ENCODE results near the gene CCL8.
A peak's percentile ranks its signal among the peaks of the same experiment; 100 is the strongest.
"Not testable (repeated sequence)": the region's sequence is repeated elsewhere in the genome, so short reads cannot be mapped to it uniquely, and the experiment has no call there.

Gene CCL8

DNA sequence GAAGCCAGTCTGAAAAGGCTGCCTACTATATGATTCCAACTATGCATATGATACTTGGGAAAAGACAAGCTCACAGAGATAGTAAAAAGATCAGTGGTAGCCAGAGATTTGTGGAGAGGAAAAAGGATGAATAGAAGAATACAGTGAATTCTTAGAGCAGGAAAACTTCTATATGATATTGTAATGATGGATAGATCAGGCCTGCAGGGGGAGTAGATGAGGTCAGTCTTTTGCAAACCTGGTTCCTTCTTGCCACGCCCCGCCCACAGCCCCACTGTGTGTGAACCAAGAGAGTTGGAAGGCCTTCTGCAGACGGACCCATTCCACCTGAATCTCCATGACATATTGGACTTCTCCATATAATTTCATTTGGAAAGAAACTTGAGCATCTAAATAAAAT lies 761 bp upstream of the CCL8 start:
- no peak for DNase-seq

DNA sequence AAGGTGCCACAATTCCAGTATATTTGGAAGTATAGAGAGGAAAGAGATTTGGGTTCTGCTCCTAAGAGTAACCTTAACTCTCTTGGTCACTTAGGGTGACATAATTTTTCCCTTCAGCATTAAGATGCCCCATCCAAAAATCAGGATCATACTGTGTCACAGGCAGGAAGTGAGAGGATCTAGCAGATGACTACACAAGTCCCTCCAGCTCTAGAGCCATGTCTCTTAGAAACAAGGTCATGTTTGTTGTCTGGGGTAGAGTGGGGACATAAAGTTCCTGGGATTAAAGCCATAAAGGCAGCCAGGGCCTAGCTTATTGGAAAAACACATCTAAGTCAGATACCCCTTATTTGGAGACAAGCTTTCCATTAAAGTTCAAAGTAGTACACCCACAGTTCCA lies 2.7 kb downstream of the CCL8 start:
- no peak for DNase-seq

DNA sequence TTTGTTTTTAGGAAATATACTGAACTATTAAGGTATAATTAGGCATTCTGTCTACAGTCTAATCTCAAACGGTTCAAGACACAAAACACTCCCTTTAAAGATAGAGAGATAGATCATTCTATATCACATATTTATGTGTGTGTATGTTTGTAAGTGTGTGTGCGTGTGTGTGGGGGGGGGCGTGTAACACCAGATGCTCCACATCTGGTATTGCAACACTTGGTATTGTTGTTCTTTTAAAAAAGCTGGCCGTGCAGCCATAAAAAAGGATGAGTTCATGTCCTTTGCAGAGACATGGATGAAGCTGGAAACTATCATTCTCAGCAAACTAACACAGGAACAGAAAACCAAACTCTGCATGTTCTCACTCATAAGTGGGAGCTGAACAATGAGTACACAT lies 8.3 kb downstream of the CCL8 start:
- not testable (repeated sequence) for DNase-seq

DNA sequence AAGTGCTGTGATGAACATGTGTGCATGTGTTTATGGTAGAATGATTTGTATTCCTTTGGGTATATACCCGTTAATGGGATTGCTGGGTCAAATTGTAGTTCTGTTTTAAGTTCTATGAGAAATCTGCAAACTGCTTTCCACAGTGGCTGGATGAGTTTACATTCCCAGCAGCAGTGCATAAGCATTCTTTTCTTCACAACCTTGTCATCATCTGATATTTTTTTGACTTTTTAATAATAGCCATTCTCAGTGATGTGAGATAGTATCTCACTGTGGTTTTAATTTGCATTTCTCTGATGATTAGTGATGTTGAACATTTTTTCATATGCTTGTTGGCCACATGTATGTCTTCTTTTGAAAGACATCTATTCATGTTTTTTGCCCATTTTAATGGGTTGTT lies 18.5 kb downstream of the CCL8 start:
- no peak for DNase-seq

DNA sequence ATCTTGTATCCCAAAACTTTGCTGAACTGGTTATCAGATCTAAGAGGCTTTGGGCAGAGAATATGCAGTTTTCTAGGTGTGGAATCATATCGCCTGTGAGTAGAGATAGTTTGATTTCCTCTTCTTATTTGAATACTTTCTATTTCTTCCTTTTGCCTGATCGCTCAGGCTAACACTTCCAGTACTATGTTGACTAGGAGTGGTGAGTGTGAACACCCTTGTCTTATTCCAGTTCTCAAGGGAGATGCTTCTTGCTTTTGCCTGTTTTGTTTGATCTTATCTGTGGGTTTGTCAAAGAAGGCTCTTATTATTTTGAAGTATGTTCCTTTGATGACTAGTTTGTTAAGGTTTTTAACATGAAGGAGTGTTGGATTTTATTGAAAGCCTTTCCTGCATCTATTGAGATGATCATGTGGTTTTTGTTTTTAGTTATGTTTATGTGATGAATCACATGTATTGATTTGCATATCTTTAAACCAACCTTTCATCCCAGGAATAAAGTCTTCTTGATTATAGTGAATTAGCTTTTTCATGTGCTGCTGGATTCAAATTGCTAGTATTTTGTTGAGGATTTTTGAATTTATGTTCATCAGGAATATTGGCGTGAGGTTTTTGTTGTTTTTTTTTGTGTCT lies 20.0 kb downstream of the CCL8 start:
- DNase-seq: no peak

DNA sequence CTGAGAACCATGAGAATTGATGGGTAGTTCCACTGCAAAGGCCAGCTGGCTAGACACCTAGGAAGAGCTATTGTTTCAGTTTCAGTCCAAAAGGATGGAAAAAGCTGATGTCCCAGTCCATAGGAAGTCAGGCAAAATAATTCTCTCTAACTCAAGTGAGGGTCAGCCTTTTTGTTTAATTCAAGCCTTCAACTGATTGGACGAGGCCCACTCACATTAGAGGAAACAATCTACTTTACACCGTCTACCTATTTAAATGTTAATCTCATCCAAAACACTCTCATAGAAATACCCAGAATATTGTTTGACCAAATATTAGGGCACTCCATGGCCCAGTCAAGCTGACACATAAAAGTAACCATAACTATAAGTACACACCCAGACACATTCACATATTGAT lies 22.7 kb downstream of the CCL8 start:
- DNase-seq: no peak

DNA sequence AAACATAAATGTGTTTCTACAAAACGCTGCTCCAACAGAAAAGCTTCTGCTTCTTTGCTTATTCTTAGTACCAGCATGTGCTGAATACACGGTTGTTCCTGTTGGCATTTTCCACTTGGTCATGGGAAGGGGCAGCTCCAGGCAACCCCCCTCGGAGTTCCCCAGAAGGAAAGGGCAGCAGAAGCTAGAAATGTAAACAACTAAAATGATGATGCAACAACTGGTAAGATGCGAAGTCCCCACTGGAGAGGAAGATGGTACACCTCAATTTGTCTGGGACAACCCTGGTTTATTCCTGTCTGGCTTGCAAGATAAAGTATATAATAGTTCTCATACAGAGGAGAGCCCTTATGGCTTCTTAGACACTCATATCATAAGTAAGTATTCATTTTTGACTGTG lies 27.8 kb downstream of the CCL8 start:
- DNase-seq: no peak

DNA sequence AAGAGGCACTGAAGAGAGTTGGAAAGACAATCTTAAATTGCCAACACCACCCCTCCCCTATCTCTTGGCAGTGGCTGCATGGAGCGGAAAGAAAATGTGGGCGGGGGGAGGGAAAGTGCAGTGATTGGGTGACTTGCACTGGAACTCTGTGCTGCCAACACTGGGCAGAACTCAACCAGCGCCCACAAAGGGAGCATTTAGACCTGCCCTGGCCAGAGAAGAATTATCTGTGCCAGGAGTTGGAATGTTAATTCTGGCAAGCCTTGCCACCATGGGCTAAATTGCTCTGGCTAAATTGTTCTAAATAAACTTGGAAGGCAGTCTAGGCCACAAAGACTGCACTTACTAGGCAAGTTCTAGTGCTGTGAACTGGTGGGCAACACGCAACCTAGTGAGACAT lies 30.5 kb downstream of the CCL8 start:
- no peak for DNase-seq

DNA sequence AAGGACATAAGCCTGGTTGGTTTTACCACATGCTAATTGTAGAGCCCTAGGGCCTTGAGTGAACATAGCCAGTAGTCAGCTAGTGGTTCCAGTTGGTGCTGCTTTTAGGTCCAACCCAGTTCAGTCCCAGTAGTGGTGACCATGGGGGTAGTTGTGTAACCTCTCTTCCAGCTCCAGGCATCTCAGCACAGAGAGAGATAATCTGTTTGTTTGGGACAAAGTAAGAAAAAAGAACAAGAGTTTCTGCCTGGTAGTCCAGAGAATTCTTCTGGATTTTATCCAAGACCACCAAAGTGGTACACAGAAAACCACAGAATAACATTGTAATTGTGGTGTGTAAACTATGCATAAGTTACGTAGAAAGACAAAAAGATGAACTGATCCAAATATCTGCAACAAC lies 31.9 kb downstream of the CCL8 start:
- DNase-seq: no peak

DNA sequence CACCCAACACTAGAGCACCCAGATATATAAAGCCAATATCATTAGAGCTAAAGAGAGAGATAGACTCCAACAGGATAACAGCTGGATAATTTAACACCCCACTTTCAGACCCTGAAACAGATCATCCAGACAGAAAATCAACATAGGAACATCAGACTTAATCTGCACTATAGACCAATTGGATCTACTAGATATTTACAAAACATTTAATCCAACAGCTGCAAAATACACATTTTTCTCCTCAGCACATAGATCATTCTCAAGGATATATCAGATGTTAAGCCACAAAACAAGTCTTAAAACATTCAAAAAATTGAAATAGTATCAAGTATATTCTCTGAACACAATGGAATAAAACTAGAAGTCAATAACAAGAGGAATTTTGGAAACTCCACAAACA lies 33.0 kb downstream of the CCL8 start:
- DNase-seq: no peak

DNA sequence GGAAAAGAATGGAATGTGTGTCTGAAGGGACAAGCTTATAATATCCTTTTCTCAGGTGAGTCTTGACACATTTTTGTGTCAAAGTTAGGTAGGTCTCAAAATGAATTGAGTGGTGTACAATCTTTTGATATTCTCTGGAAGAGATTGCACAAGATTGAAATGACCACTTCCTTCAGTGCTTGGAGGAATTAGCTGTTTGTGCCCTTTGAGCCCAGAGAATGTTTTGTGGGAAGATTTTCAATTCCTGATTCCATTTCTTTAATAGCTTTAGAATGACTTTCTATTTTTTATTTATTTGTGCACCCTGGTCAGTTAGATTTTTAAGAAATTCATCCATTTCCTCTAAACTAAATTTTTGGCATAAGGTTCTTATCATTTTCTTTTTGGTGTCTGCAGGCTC lies 35.4 kb downstream of the CCL8 start:
- DNase-seq: peak; percentile 11

DNA sequence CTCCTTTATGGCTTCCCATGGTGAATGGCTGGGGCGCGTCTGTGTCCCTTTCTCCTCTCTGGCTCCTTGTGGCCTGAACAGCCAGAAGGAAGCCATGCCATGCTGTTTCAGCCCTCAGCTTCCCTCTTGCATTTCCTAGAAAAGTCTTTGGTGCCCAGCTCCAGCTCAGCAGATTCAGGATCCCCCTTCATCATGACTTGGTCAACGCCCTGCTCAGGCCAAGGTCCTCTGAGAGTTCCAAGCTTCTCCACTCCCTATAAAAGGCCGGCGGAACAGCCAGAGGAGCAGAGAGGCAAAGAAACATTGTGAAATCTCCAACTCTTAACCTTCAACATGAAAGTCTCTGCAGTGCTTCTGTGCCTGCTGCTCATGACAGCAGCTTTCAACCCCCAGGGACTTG lies 37.0 kb downstream of the CCL8 start, which contains the start of gene CCL13:
Gene CCL13, plus strand, starts transcription at position 287 of the 400 bp plus-strand sequence. Its CDS starts 47 bp downstream, at position 334.
- no peak for DNase-seq

DNA sequence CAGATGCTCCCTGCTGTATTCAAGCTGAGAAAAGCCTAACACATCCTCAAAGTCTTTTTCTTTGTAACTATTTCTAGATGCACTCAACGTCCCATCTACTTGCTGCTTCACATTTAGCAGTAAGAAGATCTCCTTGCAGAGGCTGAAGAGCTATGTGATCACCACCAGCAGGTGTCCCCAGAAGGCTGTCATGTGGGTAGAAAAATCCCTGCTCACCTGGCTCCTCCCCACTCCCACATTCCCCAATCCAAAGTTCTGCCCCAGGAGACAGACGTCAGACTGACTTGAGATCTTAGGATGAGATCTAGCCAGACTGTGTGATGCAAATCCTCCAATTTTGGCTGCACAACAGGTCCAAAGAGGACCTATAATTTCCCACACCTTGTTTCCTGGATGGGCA lies 38.2 kb downstream of the CCL8 start:
- DNase-seq: no peak

DNA sequence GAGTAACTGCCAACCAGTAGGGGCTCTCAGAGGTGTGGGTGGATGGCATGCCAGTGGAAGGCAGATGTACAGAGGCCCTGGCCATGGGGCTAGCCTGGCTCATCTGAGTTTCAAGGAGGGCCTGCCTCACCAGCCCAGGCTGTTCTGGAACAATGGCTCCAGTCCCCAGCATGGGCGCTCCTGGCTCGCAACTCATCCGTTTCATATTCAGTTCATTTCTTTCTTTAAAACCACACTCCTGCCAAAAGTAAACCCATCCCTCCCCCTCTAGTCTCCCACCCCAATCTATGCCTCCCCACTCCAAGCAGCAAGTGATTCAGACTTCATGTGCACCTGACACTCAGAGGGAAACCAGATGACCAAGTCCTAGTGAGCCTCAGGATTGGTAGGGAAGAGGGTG lies 39.4 kb downstream of the CCL8 start:
- DNase-seq: no peak

DNA sequence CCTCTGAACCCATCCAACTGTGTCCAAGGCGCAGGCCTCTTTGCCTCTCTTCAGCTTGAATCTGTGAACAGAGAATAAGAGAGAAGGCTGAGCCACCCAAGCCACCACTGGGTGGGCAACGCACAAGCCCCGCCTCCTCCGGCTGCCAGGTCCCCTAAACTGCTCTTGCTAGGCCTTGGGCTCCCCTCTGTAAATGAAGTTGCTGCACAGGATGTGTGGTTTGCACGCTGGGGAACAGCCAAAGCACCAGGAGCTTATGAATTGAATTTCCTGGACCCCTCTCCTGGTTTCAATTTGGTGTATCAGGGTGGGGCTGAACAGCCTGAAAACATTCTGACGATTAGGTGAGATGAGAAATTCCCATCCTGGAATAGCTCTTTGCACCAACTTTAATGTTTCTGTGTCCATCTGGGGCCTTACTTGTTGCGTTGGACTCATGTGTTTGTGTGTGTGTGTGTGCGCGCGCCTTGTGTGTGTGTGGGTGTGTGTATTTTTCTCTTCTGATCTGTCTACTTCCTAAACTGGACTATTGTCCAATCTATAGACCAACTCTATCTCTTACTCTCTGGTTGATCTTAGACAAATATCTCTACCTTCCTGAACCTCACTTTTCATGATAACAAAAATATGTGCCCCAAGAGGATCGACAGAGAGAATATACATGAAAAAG lies 41.5 kb downstream of the CCL8 start:
- DNase-seq: no peak

DNA sequence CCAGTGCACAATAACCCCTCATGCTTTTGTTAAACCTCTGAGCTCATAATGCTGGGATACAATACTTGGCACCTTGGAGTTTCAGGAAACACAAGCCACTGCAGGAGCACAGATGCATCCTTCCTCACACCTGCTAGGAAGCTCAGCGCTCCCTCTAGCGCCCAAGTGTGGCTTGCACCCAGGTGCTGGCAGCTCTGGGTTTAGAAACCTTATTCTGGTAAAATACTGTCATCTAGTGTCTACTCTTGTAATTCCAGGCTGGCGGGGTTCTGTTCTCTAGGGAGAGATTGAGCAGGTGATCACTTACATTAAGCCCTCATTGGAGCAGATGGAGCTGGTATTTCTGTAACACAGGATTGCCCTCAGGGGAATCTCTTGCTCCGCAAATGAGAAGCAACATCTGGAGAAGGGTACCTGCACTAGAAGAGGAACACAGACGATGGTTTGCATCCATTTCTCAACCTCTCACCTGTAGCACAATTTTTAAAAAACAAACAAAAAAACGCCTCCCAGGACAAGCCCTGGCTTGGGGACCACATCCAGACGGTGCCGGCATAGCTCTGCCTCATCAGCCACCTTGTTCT lies 42.3 kb downstream of the CCL8 start:
- peak; percentile 84 for DNase-seq

DNA sequence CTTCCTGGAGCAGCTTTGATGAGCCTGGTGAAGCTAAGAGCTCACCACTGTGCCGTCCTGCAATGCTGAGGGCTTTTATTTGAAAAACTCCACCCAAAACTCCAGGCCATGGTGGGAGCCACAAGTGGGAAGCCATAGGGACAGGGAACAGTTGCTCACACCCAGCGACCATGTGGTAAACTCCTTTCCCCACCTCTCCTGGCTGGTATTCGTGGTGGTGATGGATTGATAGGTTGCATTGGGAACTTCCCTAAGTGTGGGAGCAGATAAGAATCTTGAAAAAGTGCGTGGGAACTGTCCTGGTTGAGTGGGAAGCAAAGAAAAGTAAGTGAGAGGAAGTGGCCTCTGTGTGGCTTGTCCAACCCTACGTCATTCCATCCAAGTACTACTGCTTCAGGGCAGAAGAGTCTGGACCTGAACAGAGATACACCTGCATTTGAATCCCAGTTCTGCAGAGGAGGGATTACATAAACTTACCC lies 44.0 kb downstream of the CCL8 start, which contains the start of gene CCL1:
Gene CCL1, minus strand, starts transcription at position 51 of the 479 bp plus-strand sequence. CDS start 72 bp downstream, outside the sequence.
- DNase-seq: no peak

DNA sequence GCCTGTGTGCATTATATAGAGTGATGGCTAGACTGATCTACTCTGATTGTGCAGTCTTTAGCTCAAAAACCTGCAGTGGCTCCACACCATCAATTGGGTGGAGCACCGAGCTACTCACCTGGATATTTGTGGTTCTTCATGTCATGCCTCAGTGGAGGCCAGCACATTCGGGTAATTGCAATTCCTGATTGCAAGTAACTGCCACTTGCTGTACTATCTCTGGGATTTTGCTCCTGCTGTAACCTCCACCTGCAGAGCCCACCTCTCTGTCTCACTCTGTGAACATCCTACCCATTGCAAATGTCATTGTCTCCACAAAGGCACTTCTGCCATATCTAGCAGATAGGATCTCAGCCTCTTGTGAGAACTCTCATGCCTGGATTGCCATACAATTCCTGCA lies 45.5 kb downstream of the CCL8 start:
- no peak for DNase-seq

DNA sequence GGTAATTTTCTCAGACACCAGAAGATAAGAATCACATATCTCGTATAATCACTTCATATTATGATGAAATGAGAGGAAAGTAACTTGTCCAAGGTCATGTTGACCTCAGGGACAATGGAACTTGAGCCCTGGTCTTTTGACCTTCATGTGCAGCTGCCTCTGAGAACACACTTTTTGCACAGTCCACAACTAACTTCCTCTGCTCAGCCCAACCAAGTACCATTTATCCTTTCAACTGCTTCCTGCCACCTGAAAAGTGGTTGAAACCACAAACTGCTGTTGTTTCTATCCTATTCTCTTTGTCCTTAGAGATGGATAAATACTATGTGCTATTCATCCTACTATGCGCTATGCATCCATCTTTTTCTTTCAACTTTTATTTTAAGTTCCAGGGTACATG lies 46.1 kb downstream of the CCL8 start:
- DNase-seq: no peak

DNA sequence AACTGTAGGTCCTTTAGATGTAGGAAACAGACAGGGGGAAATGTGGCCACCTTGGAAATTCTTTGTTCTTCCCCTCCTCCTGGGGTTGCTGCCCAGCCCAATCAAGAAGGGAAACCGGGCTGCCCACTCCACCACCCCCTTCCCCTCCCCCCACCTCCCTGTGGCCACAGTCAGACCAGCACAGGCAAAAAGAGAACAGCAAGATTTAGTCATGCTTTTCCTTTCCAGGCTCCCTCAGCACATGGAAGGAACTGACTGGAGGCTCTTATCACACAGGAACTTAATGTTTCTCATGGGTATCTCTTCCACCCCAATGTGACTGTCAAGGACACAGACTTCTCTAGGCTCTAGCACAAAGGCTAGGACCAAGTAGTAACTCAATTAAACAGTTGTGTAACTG lies 46.8 kb downstream of the CCL8 start:
- DNase-seq: no peak

DNA sequence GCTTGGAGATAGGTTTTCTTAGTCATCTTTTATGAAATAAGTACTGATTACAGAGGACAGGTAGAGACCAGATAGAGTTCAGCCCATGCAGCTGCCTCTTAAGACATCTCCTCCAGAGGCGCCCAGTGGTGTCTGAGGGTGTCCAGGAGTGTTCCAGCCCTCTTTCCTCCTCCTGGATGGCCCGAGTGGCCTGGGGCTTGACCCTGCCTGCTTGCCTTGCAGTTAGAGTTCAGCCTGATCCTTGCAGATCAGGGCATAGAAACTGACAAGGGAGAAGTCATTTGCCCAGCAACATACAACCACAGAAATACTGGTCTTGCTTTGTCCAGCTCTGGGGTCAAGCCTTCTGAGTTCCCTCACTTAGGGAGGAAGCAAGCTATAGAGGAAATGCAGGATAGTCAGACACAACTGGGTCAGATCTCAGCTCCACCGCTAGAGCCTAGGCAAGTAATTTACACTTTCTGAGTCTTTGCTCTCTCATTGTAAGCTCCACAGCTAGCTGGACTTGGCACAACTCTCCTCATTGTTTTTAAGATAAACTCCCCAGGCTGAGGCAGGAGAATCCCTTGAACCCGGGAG lies 47.4 kb downstream of the CCL8 start:
- DNase-seq: no peak

DNA sequence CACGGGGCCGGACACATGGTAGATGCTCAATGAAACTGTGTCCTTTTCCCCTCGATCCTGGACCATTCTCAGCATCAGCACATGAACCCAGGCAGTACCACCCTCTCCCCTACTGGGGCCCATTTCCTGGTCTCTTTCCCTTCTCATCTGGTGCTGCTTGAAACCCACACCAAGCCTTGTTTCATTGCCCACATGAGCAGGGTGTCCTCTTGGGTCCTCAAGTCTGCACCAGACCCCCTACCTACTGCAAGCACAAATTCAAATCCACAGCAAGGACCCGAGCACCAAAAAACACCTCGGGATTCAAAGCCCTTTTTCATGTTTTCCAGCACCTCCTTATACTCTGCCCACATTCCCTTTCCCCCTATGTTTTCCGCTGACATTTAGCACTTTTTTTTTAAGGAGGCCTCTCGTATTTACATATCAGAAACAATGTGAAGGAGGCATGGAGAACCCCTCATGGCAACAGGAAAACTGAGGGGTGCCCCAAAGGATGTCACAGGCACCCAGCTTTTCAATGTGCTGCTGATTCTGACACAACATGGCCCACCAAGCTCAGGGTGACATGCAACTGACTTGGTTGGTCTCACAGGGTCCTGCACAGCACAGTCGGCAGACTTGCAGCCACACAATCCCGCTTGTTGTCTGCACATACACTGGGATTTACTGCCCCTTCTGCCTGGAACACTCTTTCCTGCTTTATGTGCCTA lies 48.4 kb downstream of the CCL8 start:
- DNase-seq: no peak
